ENCODE results near the gene DPEP3.
A peak's percentile ranks its signal among the peaks of the same experiment; 100 is the strongest.

DNA sequence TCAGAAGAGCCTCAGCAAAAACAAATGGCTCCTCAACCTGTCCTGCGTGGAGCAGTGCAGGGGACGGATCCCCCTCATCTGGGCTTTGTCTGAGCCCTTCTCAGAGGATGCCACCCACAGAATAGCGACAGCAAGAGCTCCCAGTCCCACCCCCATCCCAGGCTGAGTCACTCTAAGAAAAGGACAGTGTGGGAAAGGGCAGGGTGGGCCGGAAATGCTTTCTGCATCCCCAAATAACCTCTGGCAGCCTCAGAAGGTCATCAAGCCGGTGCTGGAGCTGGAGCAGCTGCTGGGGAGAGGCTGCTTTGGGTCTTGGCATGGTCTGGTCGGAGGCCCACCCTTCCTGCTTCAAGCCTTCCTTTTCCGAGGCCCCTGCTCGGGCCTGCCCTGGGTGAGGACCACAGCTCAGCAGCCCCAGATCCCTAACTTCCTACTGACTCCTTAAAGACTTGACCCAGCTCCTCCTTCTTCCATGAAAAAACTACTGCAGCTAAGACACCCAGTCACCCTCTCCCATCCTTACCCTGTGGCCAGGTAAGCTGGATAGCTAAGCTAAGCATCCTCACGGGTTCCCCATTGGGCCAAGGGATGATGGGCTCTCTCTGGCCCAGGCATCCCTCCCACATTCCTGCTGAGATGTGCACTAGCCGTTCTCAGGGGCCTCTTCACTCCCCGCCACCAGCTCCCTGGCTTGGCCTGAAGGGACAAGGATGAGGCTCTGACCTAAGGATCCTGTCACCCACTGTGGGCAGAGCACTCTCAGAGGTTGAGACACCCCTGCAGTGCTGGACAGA is 20.6 kb downstream of the DPEP3 start:
- TF ChIP-seq CTCF (IDR thresholded peaks at IDR 0.05) (no peak), POLR2A (IDR thresholded peaks at IDR 0.05) (no peak), EP300 (IDR thresholded peaks at IDR 0.05) (peak; percentile 27), POLR2AphosphoS5 (IDR thresholded peaks at IDR 0.05) (peak in 2 of 3 donors; percentile 18 to 76)

Data from stomach (tissue), 4 donors.